Effector memory CD4-positive, alpha-beta T cell (primary cell): Measurements from ENCODE around the gene DGKD.

Experiments
- DNase-seq, 3 donors: peaks; one replicate each; pipeline ENCODE4 v3.0.0-alpha.2; 2020
- H3K27ac ChIP-seq: 2 replicates; pipeline ENCODE4 v1.7.0; 2013; ENCODE audit warnings: mild to moderate bottlenecking, low read length, moderate library complexity; ENCODE audit not compliant: insufficient read depth, poor library complexity, severe bottlenecking
- H3K27me3 ChIP-seq: replicated peaks from 2 replicates; pipeline ENCODE4 v1.7.0; 2013; ENCODE audit warnings: mild to moderate bottlenecking, low read length; ENCODE audit not compliant: insufficient read depth, control insufficient read depth, poor library complexity, severe bottlenecking
- H3K36me3 ChIP-seq: 2 replicates; pipeline ENCODE4 v1.7.0; 2013; ENCODE audit warnings: mild to moderate bottlenecking, low read length, moderate library complexity; ENCODE audit not compliant: control insufficient read depth, insufficient read depth
- H3K4me1 ChIP-seq: 2 replicates; pipeline ENCODE4 v1.7.0; 2013; ENCODE audit warnings: low read length, mild to moderate bottlenecking; ENCODE audit not compliant: control insufficient read depth, insufficient read depth, poor library complexity, severe bottlenecking
- H3K4me3 ChIP-seq: 2 replicates; pipeline ENCODE4 v1.7.0; 2013; ENCODE audit warnings: low read length, low read depth, mild to moderate bottlenecking; ENCODE audit not compliant: insufficient read depth, poor library complexity, severe bottlenecking
- H3K9me3 ChIP-seq: 2 replicates; pipeline ENCODE4 v1.7.0; 2013; ENCODE audit warnings: mild to moderate bottlenecking, low read length, moderate library complexity; ENCODE audit not compliant: control insufficient read depth

The DGKD gene

DNA sequence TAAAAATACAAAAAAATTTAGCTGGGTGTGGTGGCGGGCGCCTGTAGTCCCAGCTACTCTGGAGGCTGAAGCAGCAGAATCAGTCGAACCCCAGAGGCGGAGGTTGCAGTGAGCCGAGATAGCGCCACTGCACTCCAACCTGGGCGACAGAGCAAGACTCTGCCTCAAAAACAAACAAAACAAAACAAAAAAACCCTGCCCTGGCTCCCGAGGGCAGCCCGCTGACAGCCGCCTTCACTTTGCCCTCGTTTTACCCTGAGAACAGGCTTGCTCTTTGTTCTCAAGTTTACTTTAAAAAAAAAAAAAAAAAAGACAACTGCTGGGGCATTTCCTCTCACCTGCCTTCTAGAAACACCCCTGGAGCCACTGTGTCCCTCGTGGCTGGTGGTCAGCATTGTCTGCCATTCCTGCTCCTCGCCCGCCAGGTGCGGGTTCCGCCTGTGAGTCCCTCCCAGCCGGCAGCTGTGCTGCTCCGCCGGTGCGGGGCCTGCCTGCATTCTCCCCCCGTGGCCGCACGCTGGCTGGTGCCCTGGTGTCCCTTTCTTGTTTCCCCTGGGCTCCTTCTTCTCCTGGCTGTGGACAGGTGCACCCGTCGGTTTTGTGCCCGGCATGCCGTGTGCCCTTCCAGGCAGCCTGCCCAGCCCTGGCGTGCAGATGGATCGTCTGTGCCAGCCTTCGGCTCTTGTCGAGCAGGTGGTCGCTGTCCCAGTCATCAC lies 106.6 kb downstream of the DGKD start:
- H3K4me1 ChIP-seq = no peaks in the 10 kb centered on the region
- peaks cover 94% of the 10 kb centered on the region for H3K36me3 ChIP-seq
- no peak overlapping the region for H3K27ac ChIP-seq
- no peak overlapping the region for H3K4me3 ChIP-seq
- DNase-seq = no peak
- H3K27me3 ChIP-seq = no peaks in the 10 kb centered on the region
- H3K9me3 ChIP-seq = no peaks in the 10 kb centered on the region

DNA sequence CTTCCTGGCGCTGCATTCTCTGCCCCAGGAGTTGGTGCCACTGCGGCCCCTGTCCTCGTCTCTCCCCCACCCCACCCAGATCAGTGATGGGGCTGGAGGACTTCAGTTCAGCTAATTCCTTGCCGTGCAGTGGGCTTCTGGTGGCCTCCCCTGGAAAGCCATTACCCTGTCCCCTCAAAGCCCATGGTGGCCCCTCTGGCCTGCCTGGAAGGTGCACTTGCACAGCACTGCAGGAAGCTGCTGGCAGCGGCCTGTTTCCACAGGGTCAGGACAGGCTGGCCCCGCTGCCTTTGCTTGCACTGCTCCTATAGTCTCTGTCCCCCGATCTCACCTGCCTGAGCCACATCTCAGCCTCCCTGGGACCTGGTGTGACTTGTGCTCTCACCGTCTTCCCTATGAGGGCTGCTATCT lies 107.2 kb downstream of the DGKD start:
- Histone ChIP-seq H3K27me3 (no peaks in the 10 kb centered on the region), H3K4me1 (no peaks in the 10 kb centered on the region), H3K9me3 (no peaks in the 10 kb centered on the region), H3K27ac (no peak overlapping the region), H3K36me3 (peaks cover 88% of the 10 kb centered on the region), H3K4me3 (no peak overlapping the region)
- DNase-seq = no peak

DNA sequence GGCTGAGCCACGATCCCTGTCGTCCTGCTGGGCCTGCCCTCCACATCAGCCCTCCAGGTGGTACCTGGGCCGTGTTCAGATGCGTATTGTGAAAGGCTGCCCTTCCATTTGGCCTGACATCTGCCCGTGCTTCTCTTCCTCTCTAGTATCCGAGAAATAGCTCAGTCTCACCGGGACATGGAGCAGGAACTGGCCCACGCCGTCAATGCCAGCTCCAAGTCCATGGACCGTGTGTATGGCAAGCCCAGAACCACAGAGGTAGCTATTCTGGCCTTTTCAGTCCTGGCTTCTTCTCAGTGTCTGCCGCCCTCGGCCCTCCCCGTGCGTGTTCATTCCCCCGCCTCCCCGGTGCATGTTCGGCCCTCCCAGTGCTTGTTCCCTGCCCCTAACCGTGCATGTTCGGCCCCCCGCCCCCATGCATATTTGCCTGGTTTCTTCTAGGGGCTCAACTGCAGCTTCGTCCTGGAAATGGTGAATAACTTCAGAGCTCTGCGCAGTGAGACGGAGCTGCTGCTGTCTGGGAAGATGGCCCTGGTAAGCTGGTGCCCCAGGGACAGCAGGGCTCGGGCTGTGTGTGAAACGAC lies 108.0 kb downstream of the DGKD start:
- H3K27me3 ChIP-seq = no peaks in the 10 kb centered on the region
- H3K9me3 ChIP-seq = no peaks in the 10 kb centered on the region
- H3K36me3 ChIP-seq = peaks cover 86% of the 10 kb centered on the region
- no peaks in the 10 kb centered on the region for H3K4me1 ChIP-seq
- H3K27ac ChIP-seq = no peak overlapping the region
- no peak overlapping the region for H3K4me3 ChIP-seq
- no peak for DNase-seq

DNA sequence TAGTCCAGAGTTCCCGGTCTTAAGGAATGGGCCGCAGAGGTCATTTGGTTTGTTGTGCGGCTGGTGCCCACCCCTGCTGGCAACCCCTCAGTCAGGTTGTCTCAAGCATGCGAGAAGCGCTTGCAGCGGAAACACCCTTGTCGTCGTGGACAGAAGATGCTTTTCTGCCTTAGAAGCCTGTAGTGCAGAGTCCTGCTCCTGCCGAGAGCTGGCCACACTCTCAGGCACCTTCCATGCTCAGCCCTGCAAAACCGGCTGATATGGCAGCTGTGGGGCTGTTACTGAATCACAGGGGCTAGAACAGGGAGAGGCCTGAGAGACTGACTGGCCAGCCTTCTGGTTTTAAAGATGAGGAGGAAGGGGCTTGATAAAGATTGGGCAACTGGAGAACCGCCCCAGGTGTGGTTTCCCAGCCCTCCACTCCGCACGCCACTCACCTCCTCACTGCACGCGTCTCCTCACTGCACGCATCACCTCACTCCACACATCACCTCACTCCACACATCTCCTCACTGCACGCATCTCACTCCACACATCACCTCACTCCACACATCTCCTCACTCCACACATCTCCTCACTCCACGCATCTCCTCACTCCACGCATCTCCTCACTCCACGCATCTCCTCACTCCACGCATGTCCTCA lies 108.7 kb downstream of the DGKD start:
- DNase-seq = no peak
- peaks cover 84% of the 10 kb centered on the region for H3K36me3 ChIP-seq

DNA sequence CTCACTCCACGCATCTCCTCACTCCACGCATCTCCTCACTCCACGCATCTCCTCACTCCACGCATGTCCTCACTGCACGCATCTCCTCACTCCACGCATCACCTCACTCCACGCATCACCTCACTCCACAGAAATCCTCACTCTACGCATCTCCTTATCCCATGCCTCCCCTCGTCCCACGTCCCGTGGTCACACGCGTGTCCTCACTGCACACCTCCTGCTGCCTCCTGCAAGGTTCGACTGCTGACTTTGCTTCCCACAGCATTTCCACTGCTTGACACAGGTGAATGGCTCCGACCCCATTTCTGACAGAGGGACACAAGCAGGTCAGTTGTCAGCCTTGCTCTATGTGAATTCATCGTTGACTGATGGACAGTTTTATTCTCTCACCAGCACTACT lies 109.3 kb downstream of the DGKD start:
- H3K36me3 ChIP-seq = peaks cover 84% of the 10 kb centered on the region
- no peak overlapping the region for H3K4me3 ChIP-seq
- no peaks in the 10 kb centered on the region for H3K27me3 ChIP-seq
- no peak overlapping the region for H3K27ac ChIP-seq
- H3K9me3 ChIP-seq = no peaks in the 10 kb centered on the region
- no peak for DNase-seq
- no peaks in the 10 kb centered on the region for H3K4me1 ChIP-seq

More for the DNA sequence above, 108.7 kb downstream of the DGKD start:
- Histone ChIP-seq H3K27ac (no peak overlapping the region), H3K9me3 (no peaks in the 10 kb centered on the region), H3K4me1 (no peaks in the 10 kb centered on the region), H3K4me3 (no peak overlapping the region), H3K27me3 (no peaks in the 10 kb centered on the region)

DNA sequence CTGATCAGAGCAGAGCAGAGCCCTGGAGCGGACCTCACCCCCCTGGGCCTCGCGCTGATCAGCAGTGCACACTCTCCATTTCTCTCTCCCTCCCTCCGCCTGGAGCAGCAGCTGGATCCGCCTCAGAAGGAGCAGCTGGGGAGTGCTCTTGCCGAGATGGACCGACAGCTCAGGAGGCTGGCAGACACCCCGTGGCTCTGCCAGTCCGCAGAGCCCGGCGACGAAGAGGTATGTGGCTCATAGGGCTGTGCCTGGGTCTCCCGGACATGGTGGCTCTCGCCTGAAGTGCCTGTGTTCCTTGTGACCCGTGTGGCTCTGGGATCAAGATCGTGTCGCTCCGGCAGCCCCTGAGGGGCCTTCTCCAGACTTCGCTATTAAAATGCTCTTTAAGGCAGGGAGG lies 109.8 kb downstream of the DGKD start:
- H3K27me3 ChIP-seq = no peaks in the 10 kb centered on the region
- H3K9me3 ChIP-seq = no peaks in the 10 kb centered on the region
- no peak overlapping the region for H3K27ac ChIP-seq
- no peak for DNase-seq
- H3K4me1 ChIP-seq = no peaks in the 10 kb centered on the region
- H3K4me3 ChIP-seq = no peak overlapping the region
- peaks cover 84% of the 10 kb centered on the region for H3K36me3 ChIP-seq

DNA sequence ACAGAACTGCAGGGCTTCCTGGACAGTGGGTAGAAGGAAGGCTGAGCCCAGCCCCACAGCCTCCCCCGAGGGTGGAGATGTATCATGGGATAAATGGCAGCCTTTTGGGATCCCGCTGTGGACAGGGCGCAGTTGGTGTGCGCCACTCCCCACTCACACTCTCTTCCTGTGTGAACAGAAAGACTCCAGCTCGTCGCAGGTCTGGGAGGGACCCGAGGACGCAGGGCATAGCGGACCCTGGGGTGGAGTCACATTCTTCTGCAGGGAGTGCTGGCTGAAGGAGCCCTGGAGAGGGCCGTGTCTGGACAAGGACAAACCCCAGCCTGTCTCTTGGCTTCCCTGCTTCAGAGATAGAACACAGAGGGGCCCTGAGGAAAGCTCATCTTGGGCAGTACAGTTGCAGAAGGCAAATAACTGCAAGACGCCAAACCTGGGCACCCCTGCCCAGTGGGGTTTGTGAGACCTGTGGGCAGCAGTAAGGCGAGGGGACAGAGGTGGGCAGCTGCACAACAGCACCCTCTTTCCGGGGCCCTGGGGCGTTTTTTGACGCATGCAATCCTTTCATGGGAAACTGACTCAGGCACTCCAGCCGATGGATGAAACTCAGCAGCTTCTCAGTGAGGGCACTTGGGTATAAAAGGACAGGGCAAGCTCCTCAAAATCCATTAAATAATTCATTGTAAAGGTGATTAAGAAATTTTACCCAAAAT lies 110.4 kb downstream of the DGKD start:
- Histone ChIP-seq H3K4me3 (no peak overlapping the region), H3K9me3 (no peaks in the 10 kb centered on the region), H3K36me3 (peaks cover 86% of the 10 kb centered on the region), H3K27me3 (no peaks in the 10 kb centered on the region), H3K4me1 (no peaks in the 10 kb centered on the region), H3K27ac (no peak overlapping the region)
- DNase-seq = no peak

DNA sequence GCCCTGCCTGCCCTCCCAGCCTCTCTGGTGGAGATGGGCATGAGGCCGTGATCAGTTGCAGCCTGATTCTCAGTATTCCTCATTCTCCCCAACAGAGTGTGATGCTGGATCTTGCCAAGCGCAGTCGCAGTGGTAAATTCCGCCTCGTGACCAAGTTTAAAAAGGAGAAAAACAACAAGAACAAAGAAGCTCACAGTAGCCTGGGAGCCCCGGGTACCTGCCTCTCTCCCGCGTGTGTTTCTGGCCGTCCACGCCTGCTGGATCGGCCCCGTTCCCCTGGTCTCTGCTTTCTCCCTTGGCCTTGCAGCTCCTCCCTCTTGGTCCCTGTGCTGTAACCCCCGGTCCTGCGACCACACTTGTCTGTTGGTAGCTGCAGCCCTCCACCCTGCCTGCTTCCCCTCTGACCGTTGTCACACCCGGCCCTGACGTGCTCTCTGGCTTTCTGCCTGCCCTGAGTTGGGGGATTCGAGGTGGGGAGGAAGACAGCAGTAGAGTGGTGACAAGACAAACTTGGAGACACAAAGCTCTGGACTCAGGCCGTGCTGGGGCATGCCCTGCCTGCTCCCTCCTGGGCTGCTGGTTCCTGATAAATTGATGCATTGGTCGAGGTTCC lies 112.8 kb downstream of the DGKD start:
- no peak overlapping the region for H3K27ac ChIP-seq
- H3K4me1 ChIP-seq = no peaks in the 10 kb centered on the region
- H3K27me3 ChIP-seq = no peaks in the 10 kb centered on the region
- DNase-seq = no peak
- H3K36me3 ChIP-seq = peaks cover 81% of the 10 kb centered on the region
- H3K9me3 ChIP-seq = no peaks in the 10 kb centered on the region
- H3K4me3 ChIP-seq = no peak overlapping the region

DNA sequence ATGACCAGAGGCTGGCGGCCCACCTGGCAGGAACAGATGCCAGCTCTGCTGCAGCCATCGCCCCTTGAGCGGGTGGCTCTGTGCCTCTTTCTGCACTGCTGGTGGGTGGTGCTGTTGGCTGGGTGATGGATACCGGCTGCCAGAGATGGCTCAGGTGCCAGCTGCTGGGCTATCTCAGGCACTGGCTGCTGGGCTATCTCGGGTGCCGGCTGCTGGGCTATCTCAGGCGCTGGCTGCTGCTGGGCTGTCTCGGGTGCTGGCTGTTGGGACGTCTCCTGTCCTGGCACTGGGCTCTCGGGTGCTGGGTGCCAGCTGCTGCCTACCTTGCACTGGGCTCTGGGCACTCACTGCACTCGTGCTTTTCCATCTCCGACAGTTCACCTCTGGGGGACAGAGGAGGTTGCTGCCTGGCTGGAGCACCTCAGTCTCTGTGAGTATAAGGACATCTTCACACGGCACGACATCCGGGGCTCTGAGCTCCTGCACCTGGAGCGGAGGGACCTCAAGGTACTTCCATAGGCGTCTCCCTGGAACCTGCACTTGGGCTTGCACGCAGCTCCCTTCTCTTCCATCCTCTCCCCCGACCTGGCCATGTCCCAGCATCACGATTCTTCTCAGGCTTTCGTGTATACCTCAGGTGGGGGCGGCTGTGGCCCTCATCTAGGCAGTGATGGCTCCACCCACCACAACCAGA lies 113.9 kb downstream of the DGKD start:
- Histone ChIP-seq H3K36me3 (peaks cover 70% of the 10 kb centered on the region), H3K4me1 (no peaks in the 10 kb centered on the region), H3K27ac (no peak overlapping the region), H3K9me3 (no peaks in the 10 kb centered on the region), H3K4me3 (no peak overlapping the region), H3K27me3 (no peaks in the 10 kb centered on the region)
- DNase-seq = no peak
